ENCODE measurements around the gene GDI2.

GRCh38 chr10:5746197-5746596 lies 67.0 kb downstream of the GDI2 start:
- TF ChIP-seq POLR2AphosphoS5 (IDR thresholded peaks at IDR 0.05): no peak
- TF ChIP-seq CTCF (IDR thresholded peaks at IDR 0.05): no peak
- TF ChIP-seq POLR2A (IDR thresholded peaks at IDR 0.05; ENCODE audit: low read depth): no peak
- no peak for TF ChIP-seq EP300 (IDR thresholded peaks at IDR 0.05)

Data from esophagus muscularis mucosa (tissue), 4 donors.